ENCODE measurements around the gene LAMC1.

DNA sequence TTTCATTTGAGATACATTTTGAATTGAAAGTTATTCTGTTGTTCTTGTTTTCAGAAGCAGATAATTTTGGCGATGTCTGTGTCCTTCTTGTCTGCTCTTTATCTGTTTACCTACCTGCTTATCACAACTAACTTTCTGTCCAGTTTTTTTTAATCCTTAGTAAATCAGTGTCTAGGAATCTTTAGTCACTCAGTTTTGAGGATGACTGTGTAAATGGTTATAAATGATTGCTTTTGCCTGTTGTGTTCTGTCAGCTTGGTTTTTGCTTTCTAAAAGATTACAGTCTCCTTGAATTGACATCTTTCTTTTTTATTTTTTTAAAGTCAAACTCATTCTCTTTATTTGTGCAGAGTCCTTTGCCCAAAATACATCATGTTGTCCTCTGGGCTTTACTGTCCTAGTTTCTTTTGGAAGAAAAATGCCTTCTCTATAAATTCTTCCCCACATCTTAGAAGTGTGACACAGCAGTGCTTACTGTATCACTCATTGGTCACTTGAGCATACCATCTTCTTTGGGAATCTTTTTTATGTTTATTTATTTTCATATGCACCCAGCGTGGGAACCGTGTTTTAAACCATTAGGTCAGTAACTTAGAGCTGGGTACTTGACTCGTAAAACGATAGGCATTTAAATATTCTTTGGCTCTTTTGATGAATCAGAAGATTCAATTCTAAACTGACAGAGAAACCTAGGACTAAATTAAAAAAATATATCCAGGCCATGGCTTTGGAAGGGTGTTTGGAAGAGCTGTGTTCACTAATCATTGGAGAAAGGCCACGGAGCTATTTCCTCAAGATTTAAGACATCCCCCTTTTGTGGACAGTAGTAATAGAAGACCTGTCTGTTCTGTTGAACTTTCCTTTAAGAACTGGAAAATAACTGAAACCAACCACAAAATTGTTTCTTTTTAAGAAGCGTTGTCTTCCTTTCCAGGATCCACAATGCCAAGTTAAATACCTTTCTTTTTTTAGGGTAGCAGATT is 20.9 kb downstream of the LAMC1 start:
- TF ChIP-seq, protein P1, sequence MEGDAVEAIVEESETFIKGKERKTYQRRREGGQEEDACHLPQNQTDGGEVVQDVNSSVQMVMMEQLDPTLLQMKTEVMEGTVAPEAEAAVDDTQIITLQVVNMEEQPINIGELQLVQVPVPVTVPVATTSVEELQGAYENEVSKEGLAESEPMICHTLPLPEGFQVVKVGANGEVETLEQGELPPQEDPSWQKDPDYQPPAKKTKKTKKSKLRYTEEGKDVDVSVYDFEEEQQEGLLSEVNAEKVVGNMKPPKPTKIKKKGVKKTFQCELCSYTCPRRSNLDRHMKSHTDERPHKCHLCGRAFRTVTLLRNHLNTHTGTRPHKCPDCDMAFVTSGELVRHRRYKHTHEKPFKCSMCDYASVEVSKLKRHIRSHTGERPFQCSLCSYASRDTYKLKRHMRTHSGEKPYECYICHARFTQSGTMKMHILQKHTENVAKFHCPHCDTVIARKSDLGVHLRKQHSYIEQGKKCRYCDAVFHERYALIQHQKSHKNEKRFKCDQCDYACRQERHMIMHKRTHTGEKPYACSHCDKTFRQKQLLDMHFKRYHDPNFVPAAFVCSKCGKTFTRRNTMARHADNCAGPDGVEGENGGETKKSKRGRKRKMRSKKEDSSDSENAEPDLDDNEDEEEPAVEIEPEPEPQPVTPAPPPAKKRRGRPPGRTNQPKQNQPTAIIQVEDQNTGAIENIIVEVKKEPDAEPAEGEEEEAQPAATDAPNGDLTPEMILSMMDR (optimal IDR thresholded peaks at IDR 0.05 in 1 of 3, IDR thresholded peaks at IDR 0.05 in 1 of 3, conservative IDR thresholded peaks at IDR 0.05 in 1 of 3; ENCODE audit: extremely low read depth in 1 of 3, insufficient read depth in 2 of 3, low read length in 3 of 3), result no peak
- TF ChIP-seq EZH2 (IDR thresholded peaks at IDR 0.05; ENCODE audit: low read length), result no peak

Data from keratinocyte (primary cell).